ENCODE data around the gene NAXD.
"Not testable (repeated sequence)": the region's sequence is repeated elsewhere in the genome, so short reads cannot be mapped to it uniquely, and the experiment has no call there.

The NAXD gene

GRCh38 chr13:110669036-110669435 lies 53.7 kb downstream of the NAXD start:
- no peak for DNase-seq

GRCh38 chr13:110669814-110670213 lies 54.5 kb downstream of the NAXD start:
- DNase-seq, result not testable (repeated sequence)

- peak in 1 of 4 experiments; percentile 10 for DNase-seq
Measured at GRCh38 chr13:110676595-110677587, 61.5 kb downstream of the NAXD start.

DNA sequence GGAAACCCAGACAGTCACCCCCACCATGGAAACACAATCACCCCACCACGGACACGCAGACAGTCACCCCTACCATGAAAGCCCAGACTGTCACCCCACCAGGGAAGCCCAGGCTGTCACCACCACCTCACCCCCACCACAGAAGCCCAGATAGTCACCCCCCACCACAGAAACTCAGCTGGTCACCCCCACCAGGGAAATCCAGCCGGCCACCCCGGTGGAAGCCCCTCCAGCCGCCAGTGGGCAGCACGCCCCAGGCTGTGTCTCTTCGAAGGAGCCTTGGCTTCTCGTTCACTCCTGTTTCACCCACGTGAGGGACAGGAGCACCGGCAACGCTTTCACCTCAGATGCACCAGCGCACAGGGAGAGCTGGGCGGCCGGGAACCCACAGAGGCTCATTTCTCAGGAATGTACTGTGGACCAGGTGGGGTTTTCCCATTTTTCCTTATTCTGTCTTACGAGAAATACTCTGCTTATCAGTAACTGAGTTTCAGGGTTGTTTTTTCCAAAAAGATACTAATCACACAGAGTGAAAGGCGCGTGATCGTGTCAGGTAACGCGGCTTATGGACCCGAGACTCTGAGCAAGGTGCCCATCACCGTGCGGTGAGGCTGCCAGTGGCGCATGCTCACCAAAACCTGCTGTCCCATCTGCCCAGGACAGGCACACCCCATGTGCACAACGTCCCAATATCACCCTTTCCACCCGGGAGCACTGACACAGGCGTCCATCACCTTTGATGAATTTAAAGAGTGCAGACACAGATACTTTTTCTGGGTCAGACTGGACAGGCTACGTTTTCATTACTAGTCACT lies 62.6 kb downstream of the NAXD start:
- no peak for DNase-seq

DNA sequence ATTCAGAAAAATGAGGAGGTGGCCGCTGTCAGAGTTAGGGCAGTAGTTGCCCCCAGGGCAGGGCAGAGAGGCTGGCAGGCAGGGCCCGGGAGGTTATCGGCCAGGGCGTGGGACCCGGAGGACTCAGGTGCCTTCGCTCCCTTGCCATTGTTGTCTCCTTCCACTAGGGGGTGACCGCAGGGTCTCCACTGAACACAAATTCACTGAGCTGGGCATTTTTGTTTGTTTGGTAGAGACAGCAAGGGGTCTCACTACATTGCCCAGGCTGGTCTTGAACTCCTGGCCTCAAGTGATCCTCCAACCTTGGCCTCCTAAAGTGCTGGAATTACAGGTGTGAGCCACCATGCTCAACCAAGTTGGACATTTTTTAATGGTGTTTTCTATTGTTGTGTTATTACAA lies 65.5 kb downstream of the NAXD start:
- no peak for DNase-seq

DNA sequence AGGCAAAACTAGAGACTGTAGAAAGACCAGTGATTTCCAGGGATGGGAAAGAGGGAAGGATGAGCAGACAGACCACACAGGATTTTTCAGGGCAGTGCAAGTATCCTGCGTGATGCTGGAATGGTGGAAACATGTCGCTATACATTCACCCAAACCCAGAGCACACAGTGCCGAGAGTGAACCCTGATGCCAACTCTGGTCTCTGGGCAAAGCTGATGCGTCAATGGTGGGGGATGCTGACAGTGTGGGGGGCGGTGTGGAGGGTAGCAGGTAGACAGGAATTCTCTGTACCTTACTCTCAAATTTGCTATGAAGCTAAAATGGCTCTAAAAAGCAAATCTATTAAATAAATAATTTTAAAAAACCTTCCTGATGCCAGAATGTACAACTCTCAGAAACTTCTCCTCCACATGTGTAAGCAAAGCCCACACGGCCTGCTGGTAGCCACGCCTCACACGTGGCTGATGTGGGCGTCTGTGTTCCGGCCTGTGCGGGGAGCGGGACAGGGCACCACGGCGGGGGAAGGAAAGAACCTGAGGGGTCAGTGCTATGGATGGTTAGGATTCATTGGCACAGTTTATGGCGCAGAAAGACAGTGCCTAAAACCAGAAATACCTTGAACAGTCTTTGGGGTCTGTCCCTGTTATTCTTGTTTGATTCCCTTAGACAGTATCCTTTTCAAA lies 66.7 kb downstream of the NAXD start:
- DNase-seq, result no peak

DNA sequence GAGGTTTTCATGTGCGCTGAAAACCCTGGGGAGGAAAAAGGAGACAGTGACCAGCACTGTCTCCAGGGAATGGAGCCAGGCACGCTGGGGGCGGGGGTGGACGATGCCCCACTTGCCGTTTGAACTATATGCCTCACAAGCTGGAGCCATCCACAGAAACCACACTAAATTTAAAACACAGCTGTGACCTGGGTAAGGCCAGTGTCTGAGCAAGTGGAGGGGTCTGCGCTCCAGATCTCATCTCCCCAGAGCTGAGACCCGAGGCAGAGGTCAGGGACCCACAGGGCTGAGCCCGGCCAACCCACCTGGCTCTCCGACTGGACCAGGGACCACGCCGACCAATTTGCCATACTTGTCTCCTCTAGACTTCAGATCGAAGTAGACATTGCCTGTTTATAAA lies 67.4 kb downstream of the NAXD start:
- DNase-seq, result no peak

DNA sequence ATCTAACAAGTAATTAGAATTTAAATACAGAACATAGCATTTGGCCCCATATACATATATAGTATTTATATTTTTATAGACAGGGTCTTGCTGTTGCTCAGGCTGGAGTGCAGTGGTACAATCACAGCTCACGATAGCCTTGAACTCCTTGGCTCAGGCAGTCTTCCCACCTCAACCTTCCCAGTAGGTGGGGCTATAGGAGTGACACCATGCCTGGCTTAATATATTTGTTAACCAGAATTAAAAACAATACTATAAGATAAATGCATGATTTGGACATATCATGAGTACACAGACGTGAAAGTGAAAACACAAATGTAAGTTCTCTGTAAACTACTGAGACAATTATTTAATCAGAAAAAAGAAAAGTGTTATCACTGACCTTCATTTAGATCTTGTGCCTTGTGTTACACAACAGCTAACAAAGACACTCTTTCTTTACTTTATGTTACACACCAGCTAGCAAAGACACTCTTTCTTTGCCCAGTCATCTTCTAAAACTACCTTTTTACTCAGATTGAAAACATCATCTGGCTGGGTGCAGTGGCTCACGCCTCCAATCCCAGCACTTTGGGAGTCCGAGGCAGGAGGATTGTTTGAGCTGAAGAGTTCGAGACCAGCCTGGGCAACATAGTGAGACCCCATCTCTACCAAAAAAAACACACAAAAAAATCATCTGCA lies 68.0 kb downstream of the NAXD start:
- no peak for DNase-seq

- DNase-seq, result no peak
Measured at GRCh38 chr13:110683921-110684320, 68.6 kb downstream of the NAXD start.

DNA sequence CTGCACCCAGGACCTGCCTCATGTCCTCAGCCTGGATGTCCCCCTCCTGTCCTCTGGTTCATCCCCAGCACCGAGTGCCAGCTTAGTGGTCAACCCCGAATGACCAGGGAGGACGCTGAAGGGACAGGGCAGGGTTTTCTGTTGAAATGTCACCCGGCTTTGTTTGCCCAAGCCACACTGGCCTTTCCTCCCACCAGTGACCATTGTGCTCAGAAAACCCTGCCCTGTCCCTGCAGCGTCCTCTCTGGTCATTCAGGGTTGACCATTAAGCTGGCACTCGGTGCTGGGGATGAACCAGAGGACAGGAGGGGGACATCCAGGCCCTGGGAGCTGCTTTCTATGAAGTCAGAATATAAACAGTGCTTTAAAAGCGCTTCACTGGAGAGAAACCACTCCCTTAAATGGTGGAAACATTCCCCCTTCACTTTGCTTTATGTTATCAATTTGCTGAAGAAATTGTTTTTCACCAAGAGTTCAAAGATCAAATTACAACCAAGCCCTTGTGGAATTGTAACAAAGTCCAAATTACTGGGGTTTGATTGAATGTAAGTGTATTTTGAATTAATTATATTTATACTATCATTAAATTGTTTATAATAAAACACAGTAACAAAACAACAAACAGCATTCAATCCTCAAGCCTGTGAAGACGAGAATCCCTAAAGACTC lies 69.2 kb downstream of the NAXD start:
- no peak for DNase-seq

DNA sequence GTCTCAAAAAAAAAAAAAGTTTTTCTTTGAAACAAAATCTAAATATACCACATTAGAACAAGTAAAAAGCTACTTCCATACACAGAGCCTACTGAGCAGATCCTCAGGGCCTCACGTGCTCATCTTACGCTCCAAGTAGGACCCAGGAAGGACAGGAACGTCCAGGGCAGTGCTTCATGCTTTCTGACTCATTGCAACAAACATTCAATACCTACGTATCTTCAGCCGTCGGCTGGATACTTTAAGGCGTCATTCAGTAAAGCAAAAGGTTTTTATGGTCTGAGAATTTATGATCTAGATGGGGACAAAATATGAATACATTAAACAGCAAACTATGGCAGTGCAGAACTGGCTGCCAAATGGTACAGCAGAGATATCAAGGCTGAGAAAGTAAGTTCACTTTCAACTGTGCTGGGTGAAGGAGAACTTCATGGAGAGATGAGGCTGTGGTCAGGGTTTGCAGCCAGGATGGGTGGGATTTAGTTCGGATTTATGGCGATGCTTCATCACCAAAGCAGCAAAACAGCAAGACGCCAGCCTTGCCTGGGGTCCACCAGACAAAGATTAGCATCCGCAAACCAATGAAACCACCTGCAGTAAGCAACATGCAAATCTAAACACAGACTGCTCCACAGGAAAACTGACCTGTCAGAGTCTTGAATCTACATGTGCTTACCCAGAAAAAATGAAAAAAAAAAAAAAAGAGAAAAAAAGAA lies 70.1 kb downstream of the NAXD start:
- DNase-seq, result no peak

- DNase-seq, result no peak
Measured at GRCh38 chr13:110687736-110688135, 72.4 kb downstream of the NAXD start.

- DNase-seq, result no peak
Measured at GRCh38 chr13:110689041-110689440, 73.7 kb downstream of the NAXD start.
